Fibroblast of lung (primary cell): ENCODE measurements around the gene MBD1. TPM values are rescaled to one million over a fixed set of nuclear protein-coding genes. Genes with fewer than 3 reads are reported as not detected.

Experiments used
- DNase-seq, 2 donors: peaks; one replicate each; pipeline versions ENCODE4 v3.0.0 to v3.0.0-alpha.2; 2010; ENCODE audit warnings: low read depth in 2 of 2
- H2AFZ ChIP-seq: 2 replicates; pipeline ENCODE4 v1.5.1; 2012; ENCODE audit warnings: low read length, control low read depth, inconsistent platforms
- H3K27ac ChIP-seq: 2 replicates; pipeline ENCODE4 v1.5.1; 2011; ENCODE audit warnings: low read length, control low read depth; ENCODE audit not compliant: insufficient read depth
- H3K27me3 ChIP-seq: 2 replicates; pipeline ENCODE4 v1.5.1; 2011; ENCODE audit warnings: mild to moderate bottlenecking, low read length; ENCODE audit not compliant: control insufficient read depth, insufficient read depth
- H3K36me3 ChIP-seq: 2 replicates; pipeline ENCODE4 v1.5.1; 2011; ENCODE audit warnings: low read length; ENCODE audit not compliant: control insufficient read depth, insufficient read depth
- H3K4me1 ChIP-seq: 2 replicates; pipeline ENCODE4 v1.5.1; 2011; ENCODE audit warnings: low read length; ENCODE audit not compliant: control insufficient read depth, insufficient read depth; ENCODE audit errors: extremely low read depth
- H3K4me2 ChIP-seq: 2 replicates; pipeline ENCODE4 v1.5.1; 2011; ENCODE audit warnings: low read length, control low read depth; ENCODE audit not compliant: insufficient read depth; ENCODE audit errors: extremely low read depth
- H3K4me3 ChIP-seq, 4 experiments: fragments of 200-600 bp in 1 of 4; sonication (generic) in 1 of 4; replicated peaks in 1 of 4; 2 replicates each; pipeline ENCODE4 v1.5.1; 2011 to 2016; ENCODE audit warnings: low read length in 4 of 4, low read depth in 3 of 4, mild to moderate bottlenecking in 3 of 4, control low read depth in 2 of 4, inconsistent platforms in 1 of 4, mixed read lengths in 1 of 4; ENCODE audit not compliant: insufficient read depth in 1 of 4; ENCODE audit errors: control extremely low read depth in 1 of 4
- H3K79me2 ChIP-seq: 2 replicates; pipeline ENCODE4 v1.5.1; 2012; ENCODE audit warnings: mild to moderate bottlenecking, low read length, inconsistent platforms; ENCODE audit not compliant: control insufficient read depth, insufficient read depth
- H3K9ac ChIP-seq: 2 replicates; pipeline ENCODE4 v1.5.1; 2011; ENCODE audit warnings: mild to moderate bottlenecking, low read length, control low read depth; ENCODE audit not compliant: insufficient read depth
- H3K9me3 ChIP-seq: 2 replicates; pipeline ENCODE4 v1.5.1; 2012; ENCODE audit warnings: low read depth, low read length; ENCODE audit not compliant: control insufficient read depth, insufficient read depth
- H4K20me1 ChIP-seq: 2 replicates; pipeline ENCODE4 v1.5.1; 2011; ENCODE audit warnings: low read length; ENCODE audit not compliant: control insufficient read depth, insufficient read depth; ENCODE audit errors: extremely low read depth
- CTCF ChIP-seq, 2 donors: IDR thresholded peaks in 1 of 2; conservative IDR thresholded peaks in 1 of 2; 1 replicate in 1 of 2; 2 replicates in 1 of 2; pipeline ENCODE4 v1.5.1; 2011 to 2012; ENCODE audit warnings: low read length in 2 of 2, control low read depth in 1 of 2, inconsistent platforms in 1 of 2, low read depth in 1 of 2, mild to moderate bottlenecking in 1 of 2
- EZH2 ChIP-seq: IDR thresholded peaks from 2 replicates; pipeline ENCODE4 v1.5.1; 2012; ENCODE audit warnings: low read length, control low read depth, mild to moderate bottlenecking; ENCODE audit errors: missing control alignments
- polyA plus RNA-seq, 2 donors: library from polyadenylated mRNA; depleted of rRNA in 1 of 2; stranded (reverse) in 1 of 2; unstranded in 1 of 2; fragments of >200 nt; gene quantifications; 2 replicates each; pipeline ENCODE4 v1.2.1, GENCODE V29; 2011 to 2012; ENCODE audit warnings: missing spikeins in 1 of 2
- total RNA-seq: library from RNA; depleted of rRNA; stranded (reverse); fragments of >200 nt; gene quantifications from 2 replicates; pipeline ENCODE4 v1.2.1, GENCODE V29; 2014

Gene MBD1
- total and polyA plus RNA-seq, 2 donors (not counting 1 experiment from before 2014, with no cell fraction given): 31.1 to 53.3 TPM

DNA sequence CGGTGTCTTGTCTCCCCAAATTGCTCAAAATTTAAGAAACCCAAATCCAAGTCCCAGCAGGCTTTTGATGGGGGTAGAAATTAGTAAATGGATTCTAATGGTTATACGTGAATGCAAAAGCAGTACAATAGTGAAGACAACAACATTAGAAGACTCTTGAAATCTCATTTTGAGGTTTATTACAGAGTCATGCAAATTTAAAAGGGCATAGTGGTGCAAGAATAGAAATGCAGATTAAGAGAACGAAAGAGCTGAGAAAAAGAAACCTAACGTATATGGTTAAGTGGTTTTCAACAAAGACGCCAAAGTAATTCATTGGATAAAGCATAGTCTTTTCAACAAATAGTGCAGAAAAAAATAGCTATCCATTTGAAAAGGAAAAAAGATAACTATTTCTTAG, 39.4 kb upstream of the MBD1 start:
- H3K4me3 ChIP-seq: no peak overlapping the region
- H3K4me1 ChIP-seq: no peaks in the 10 kb centered on the region
- H3K79me2 ChIP-seq: no peaks in the 10 kb centered on the region
- H3K9ac ChIP-seq: no peak overlapping the region
- no peak for TF ChIP-seq EZH2
- no peak for TF ChIP-seq CTCF (conservative IDR thresholded peaks at IDR 0.05 in 1 of 2, IDR thresholded peaks at IDR 0.05 in 1 of 2; ENCODE audit: low read depth in 1 of 2, low read length in 2 of 2)
- no peaks in the 10 kb centered on the region for H3K36me3 ChIP-seq
- H4K20me1 ChIP-seq: no peaks in the 10 kb centered on the region
- H3K27ac ChIP-seq: no peak overlapping the region
- no peak overlapping the region for H2AFZ ChIP-seq
- DNase-seq: no peak
- no peaks in the 10 kb centered on the region for H3K9me3 ChIP-seq
- no peaks in the 10 kb centered on the region for H3K27me3 ChIP-seq
- no peak overlapping the region for H3K4me2 ChIP-seq

DNA sequence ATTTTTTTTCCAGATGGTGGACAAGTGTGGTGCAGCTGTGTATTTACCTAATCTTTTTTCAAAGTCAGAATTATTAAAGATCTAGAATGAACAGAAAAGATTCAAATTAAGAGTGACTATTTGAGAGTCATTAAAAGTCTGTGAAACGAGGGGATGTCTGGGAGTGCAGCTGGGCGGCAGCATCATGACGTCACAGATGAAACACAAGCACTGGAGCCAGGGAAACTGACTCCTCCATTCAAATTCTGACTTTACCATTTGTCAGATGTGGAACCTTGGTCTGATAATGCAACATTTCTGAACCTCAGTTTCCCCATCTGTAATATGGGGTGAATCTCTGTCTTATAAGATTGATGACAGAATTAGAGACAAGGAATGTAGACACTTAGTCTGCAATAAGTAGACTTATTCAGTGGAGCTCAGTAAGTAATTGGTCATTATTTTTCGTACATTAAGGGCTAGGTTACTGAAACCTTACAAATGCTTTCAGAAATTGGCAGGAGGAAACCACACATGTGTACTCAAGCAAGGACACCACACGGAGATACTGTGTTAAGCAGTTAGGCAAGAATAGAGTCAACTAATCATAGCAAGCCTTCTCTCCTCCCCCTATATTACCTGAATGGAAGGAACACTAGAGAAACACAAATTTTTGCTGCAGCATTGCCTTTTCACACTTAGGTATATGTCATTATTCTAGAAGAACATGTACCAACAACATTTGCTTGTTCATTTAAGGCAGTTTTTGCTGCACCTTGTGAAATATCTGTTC, 34.0 kb upstream of the MBD1 start:
- Histone ChIP-seq H2AFZ (no peak overlapping the region), H3K9me3 (no peaks in the 10 kb centered on the region), H3K9ac (no peak overlapping the region), H3K36me3 (no peaks in the 10 kb centered on the region), H3K79me2 (no peaks in the 10 kb centered on the region), H4K20me1 (no peaks in the 10 kb centered on the region), H3K4me3 (no peak overlapping the region), H3K27ac (no peak overlapping the region), H3K4me1 (no peaks in the 10 kb centered on the region), H3K4me2 (no peak overlapping the region), H3K27me3 (no peaks in the 10 kb centered on the region)
- TF ChIP-seq EZH2 (no peak), CTCF (conservative IDR thresholded peaks at IDR 0.05 in 1 of 2, IDR thresholded peaks at IDR 0.05 in 1 of 2; ENCODE audit: low read depth in 1 of 2, low read length in 2 of 2) (no peak)
- no peak for DNase-seq

DNA sequence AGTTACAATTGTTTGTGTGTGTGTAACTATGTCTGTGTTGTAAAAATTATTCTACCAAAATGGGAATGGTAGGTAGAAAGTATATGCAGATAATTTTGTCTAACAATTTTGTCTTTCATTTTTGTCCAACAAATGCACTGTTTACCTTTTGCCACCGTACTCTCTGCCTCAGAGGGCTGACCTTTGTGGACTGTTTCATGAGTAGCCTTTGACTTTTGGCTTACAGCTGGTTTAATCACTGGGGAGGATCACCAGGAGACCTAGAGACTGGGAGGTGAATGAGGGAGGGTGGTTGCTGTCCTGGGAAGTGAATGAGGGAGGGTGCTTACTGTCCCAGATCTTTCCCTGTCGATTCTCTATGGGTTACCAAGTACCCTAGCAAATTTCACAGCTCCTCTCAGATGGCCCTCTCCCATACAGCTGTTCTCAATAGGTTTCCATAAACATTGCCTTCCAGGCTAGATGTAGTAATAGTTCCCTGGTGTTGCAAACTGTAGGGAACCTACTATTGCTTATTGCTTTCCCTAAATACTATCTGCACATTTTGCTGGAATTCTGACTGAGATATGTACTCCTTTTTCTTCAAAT, 32.6 kb upstream of the MBD1 start:
- DNase-seq: no peak
- H2AFZ ChIP-seq: no peak overlapping the region
- H3K9me3 ChIP-seq: no peaks in the 10 kb centered on the region
- no peaks in the 10 kb centered on the region for H3K27me3 ChIP-seq
- H3K27ac ChIP-seq: no peak overlapping the region
- H3K79me2 ChIP-seq: no peaks in the 10 kb centered on the region
- no peaks in the 10 kb centered on the region for H4K20me1 ChIP-seq
- TF ChIP-seq EZH2 (no peak), CTCF (conservative IDR thresholded peaks at IDR 0.05 in 1 of 2, IDR thresholded peaks at IDR 0.05 in 1 of 2; ENCODE audit: low read depth in 1 of 2, low read length in 2 of 2) (no peak)
- no peak overlapping the region for H3K4me3 ChIP-seq
- H3K36me3 ChIP-seq: no peaks in the 10 kb centered on the region
- no peak overlapping the region for H3K9ac ChIP-seq
- no peak overlapping the region for H3K4me2 ChIP-seq
- no peaks in the 10 kb centered on the region for H3K4me1 ChIP-seq
